KOPT-K1 (cell line): ENCODE results near the gene TBC1D2B.
"Not testable (repeated sequence)": the region's sequence is repeated elsewhere in the genome, so short reads cannot be mapped to it uniquely, and the experiment has no call there.

Experiments used
- H3K27ac ChIP-seq: fragments of 200-600 bp; sonication (generic); 2 replicates; pipeline ENCODE4 v1.5.1; 2016; ENCODE audit warnings: antibody characterized with exemption, mild to moderate bottlenecking, low read depth, low read length; ENCODE audit not compliant: poor library complexity, severe bottlenecking
- H3K36me3 ChIP-seq: fragments of 200-600 bp; sonication (generic); 2 replicates; pipeline ENCODE4 v1.5.1; 2017; ENCODE audit warnings: antibody characterized with exemption, mild to moderate bottlenecking, low read length, moderate library complexity; ENCODE audit not compliant: insufficient read depth
- H3K9me3 ChIP-seq: fragments of 200-600 bp; sonication (generic); 2 replicates; pipeline ENCODE4 v1.5.1; 2017; ENCODE audit warnings: antibody characterized with exemption, low read length, mild to moderate bottlenecking; ENCODE audit not compliant: insufficient read depth, poor library complexity, severe bottlenecking

TBC1D2B gene

GRCh38 chr15:77992356-77993222, 84.9 kb downstream of the TBC1D2B start:
- peaks cover 5% of the 10 kb centered on the region; the same call in 1 of the 2 replicates for H3K36me3 ChIP-seq
- no peaks in the 10 kb centered on the region for H3K9me3 ChIP-seq
- no peak overlapping the region for H3K27ac ChIP-seq

GRCh38 chr15:77991658-77992201, 85.8 kb downstream of the TBC1D2B start:
- not testable (repeated sequence) for H3K36me3 ChIP-seq, H3K9me3 ChIP-seq, H3K27ac ChIP-seq

GRCh38 chr15:77991029-77991406, 86.5 kb downstream of the TBC1D2B start:
- H3K9me3 ChIP-seq: no peaks in the 10 kb centered on the region
- peak overlapping the region; percentile 3 for H3K27ac ChIP-seq
- no peaks in the 10 kb centered on the region for H3K36me3 ChIP-seq

- Histone ChIP-seq H3K27ac (peak overlapping the region; percentile 37), H3K36me3 (no peaks in the 10 kb centered on the region), H3K9me3 (no peaks in the 10 kb centered on the region)
These were observed 88.0 kb downstream of the TBC1D2B start for GRCh38 chr15:77989296-77990143.

DNA sequence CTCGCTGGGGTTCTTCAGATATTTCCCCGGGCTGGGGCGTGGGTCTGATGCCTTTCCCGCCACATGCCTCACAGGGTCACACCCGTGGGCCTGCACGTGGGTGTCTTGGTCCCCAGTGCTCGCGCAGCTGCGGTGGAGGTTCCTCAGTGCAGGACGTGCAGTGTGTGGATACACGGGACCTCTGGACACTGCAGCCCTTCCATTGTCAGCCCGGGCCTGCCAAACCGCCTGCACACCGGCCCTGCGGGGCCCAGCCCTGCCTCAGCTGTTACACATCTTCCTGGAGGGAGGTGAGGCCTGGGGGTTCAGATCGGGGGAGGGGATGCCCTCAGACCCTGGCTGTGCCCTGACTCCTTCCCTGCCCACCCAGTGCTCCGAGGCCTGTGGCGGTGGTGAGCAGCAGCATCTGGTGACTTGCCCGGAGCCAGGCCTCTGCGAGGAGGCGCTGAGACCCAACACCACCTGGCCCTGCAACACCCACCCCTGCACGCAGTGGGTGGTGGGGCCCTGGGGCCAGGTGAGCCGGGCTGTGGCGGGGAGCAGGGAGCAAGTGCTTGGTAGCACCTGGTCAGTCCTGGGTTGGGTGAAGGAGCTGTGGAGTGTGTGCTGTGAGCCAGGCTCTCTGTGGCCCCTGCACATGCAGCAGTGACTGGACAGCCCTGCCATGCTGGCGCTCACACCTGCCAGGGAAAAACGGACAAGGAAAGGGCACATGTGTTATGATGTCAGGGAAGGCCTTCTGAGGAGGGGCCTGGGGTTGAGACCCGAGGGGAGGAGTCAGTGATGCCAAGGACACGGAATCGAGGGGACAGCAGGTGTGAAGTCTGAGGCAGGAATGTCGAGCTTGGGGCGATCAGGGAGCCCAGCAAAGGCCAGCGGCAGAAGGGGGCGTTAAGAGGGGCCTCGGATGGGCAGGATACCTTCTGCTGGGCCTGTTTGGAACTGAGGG, 88.9 kb downstream of the TBC1D2B start:
- Histone ChIP-seq H3K36me3 (no peaks in the 10 kb centered on the region), H3K27ac (no peak overlapping the region), H3K9me3 (no peaks in the 10 kb centered on the region)

- H3K9me3 ChIP-seq, H3K36me3 ChIP-seq, H3K27ac ChIP-seq: not testable (repeated sequence)
These were observed 89.8 kb downstream of the TBC1D2B start for GRCh38 chr15:77987765-77988136.

GRCh38 chr15:77986891-77987764, 90.4 kb downstream of the TBC1D2B start:
- Histone ChIP-seq H3K9me3 (no peaks in the 10 kb centered on the region), H3K36me3 (no peaks in the 10 kb centered on the region), H3K27ac (no peak overlapping the region)

GRCh38 chr15:77985931-77986480, 91.5 kb downstream of the TBC1D2B start:
- Histone ChIP-seq H3K27ac (no peak overlapping the region), H3K36me3 (no peaks in the 10 kb centered on the region), H3K9me3 (no peaks in the 10 kb centered on the region)

GRCh38 chr15:77985031-77985930, 92.2 kb downstream of the TBC1D2B start:
- Histone ChIP-seq H3K36me3 (no peaks in the 10 kb centered on the region), H3K27ac (no peak overlapping the region), H3K9me3 (no peaks in the 10 kb centered on the region)

DNA sequence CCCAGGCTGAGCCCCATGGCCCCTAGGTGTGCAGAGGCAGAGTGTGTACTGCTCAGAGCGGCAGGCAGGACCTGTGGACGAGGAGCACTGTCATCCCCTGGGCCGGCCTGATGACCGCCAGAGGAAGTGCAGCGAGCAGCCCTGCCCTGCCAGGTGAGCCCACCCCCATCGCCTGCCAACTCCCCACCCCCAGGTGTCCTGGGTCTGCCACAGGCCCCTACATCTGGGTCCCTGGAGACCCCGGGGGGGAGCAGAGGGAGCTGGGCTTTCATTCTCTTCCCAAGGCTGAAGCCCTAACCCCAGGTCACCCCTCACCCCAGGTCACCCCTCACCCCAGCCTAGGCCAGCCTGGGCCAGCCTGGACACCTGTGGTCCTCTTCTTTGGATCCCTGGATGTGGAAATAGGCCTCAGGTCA, 93.1 kb downstream of the TBC1D2B start:
- Histone ChIP-seq H3K36me3 (no peaks in the 10 kb centered on the region), H3K27ac (no peak overlapping the region), H3K9me3 (no peaks in the 10 kb centered on the region)

- no peaks in the 10 kb centered on the region for H3K36me3 ChIP-seq
- no peak overlapping the region for H3K27ac ChIP-seq
- no peaks in the 10 kb centered on the region for H3K9me3 ChIP-seq
These were observed 93.6 kb downstream of the TBC1D2B start for GRCh38 chr15:77983708-77984445.

DNA sequence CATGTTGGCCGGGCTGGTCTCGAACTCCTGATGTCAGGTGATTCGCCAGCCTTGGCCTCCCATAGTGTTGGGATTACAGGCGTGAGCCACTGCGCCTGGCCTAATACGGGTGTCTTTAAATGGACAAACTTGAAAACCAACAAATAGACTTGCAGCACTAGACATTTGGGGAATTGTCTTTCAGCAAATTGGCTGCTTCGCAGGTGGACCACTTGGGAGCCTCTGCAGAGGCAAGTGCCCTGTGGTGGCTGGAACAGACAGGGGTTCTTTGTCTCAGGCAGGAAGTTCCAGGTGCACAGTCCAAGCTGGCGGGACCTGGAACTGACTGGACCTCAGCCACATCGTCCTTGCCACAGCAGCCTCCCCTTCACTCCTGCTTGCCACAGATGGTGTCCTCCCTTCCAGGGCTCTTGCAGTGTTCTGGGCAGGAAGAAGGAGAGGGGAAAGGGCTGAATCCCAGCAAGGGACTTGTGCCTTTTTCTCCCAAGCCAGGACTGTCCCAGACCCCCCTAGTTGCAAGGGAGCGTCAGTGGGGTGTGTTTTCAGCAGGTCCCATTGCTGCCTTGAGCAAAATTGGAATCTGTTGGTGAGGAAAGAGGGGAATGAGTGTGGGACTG, 94.3 kb downstream of the TBC1D2B start:
- Histone ChIP-seq H3K27ac (no peak overlapping the region), H3K9me3 (no peaks in the 10 kb centered on the region), H3K36me3 (no peaks in the 10 kb centered on the region)
